ENCODE data around the gene SLC22A3. TPM values are rescaled to one million over a fixed set of nuclear protein-coding genes. Genes with fewer than 3 reads are reported as not detected.

Gene SLC22A3
- total RNA-seq, 2 experiments from 2014 or later, result not detected

GRCh38 chr6:160417146-160417545, 69.0 kb downstream of the SLC22A3 start:
- ChIA-PET CTCF (no interaction called here), POLR2A (no interaction called here)
- peaks cover 26% of the 10 kb centered on the region for H3K27me3 Mint-ChIP-seq
- DNase-seq, result no peak
- H3K4me1 Mint-ChIP-seq (ENCODE audit: low read depth), result peaks cover 2% of the 10 kb centered on the region
- H3K9me3 Mint-ChIP-seq, result no peaks in the 10 kb centered on the region
- intact Hi-C loops (cut with micrococcal nuclease), result no loop called here
- H3K36me3 Mint-ChIP-seq (ENCODE audit: low read depth), result no peaks in the 10 kb centered on the region
- H3K27ac Mint-ChIP-seq, result no peak overlapping the region
- no peak for ATAC-seq
- H3K4me3 Mint-ChIP-seq, result no peak overlapping the region
- no peak for TF ChIP-seq CTCF (IDR thresholded peaks at IDR 0.05)

GRCh38 chr6:160417550-160417949, 69.4 kb downstream of the SLC22A3 start:
- no peaks in the 10 kb centered on the region for H3K9me3 Mint-ChIP-seq
- H3K27ac Mint-ChIP-seq, result no peak overlapping the region
- no peak overlapping the region for H3K4me3 Mint-ChIP-seq
- ChIA-PET CTCF (no interaction called here), POLR2A (no interaction called here)
- ATAC-seq (no peak), DNase-seq (no peak)
- peaks cover 30% of the 10 kb centered on the region for H3K27me3 Mint-ChIP-seq
- TF ChIP-seq CTCF (IDR thresholded peaks at IDR 0.05), result no peak
- intact Hi-C loops (cut with micrococcal nuclease), result no loop called here
- no peaks in the 10 kb centered on the region for H3K36me3 Mint-ChIP-seq (ENCODE audit: low read depth)
- H3K4me1 Mint-ChIP-seq (ENCODE audit: low read depth), result peaks cover 2% of the 10 kb centered on the region

GRCh38 chr6:160418370-160418769, 70.2 kb downstream of the SLC22A3 start:
- ATAC-seq (no peak), DNase-seq (no peak)
- Mint-ChIP-seq H3K27ac (no peak overlapping the region), H3K9me3 (no peaks in the 10 kb centered on the region), H3K4me1 (ENCODE audit: low read depth) (peaks cover 2% of the 10 kb centered on the region), H3K4me3 (no peak overlapping the region), H3K27me3 (peaks cover 28% of the 10 kb centered on the region), H3K36me3 (ENCODE audit: low read depth) (no peaks in the 10 kb centered on the region)
- intact Hi-C loops (cut with micrococcal nuclease), result no loop called here
- TF ChIP-seq CTCF (IDR thresholded peaks at IDR 0.05), result no peak
- CTCF ChIA-PET, result no interaction called here
- POLR2A ChIA-PET, result no interaction called here

GRCh38 chr6:160419488-160419887, 71.3 kb downstream of the SLC22A3 start:
- ChIA-PET POLR2A (no interaction called here), CTCF (no interaction called here)
- no peak for ATAC-seq
- intact Hi-C loops (cut with micrococcal nuclease), result no loop called here
- Mint-ChIP-seq H3K27me3 (peaks cover 22% of the 10 kb centered on the region), H3K4me3 (no peak overlapping the region), H3K4me1 (ENCODE audit: low read depth) (no peaks in the 10 kb centered on the region), H3K36me3 (ENCODE audit: low read depth) (no peaks in the 10 kb centered on the region), H3K9me3 (peaks cover 1% of the 10 kb centered on the region), H3K27ac (no peak overlapping the region)
- TF ChIP-seq CTCF (IDR thresholded peaks at IDR 0.05), result no peak
- no peak for DNase-seq

GRCh38 chr6:160420253-160420968, 72.2 kb downstream of the SLC22A3 start:
- ChIA-PET CTCF (no interaction called here), POLR2A (no interaction called here)
- peaks cover 1% of the 10 kb centered on the region for H3K9me3 Mint-ChIP-seq
- intact Hi-C loops (cut with micrococcal nuclease), result no loop called here
- H3K4me3 Mint-ChIP-seq, result no peak overlapping the region
- no peaks in the 10 kb centered on the region for H3K4me1 Mint-ChIP-seq (ENCODE audit: low read depth)
- ATAC-seq (no peak), DNase-seq (no peak)
- peaks cover 27% of the 10 kb centered on the region for H3K27me3 Mint-ChIP-seq
- TF ChIP-seq CTCF (IDR thresholded peaks at IDR 0.05), result no peak
- H3K27ac Mint-ChIP-seq, result no peak overlapping the region
- no peaks in the 10 kb centered on the region for H3K36me3 Mint-ChIP-seq (ENCODE audit: low read depth)

Data from activated CD8-positive, alpha-beta T cell treated with anti-CD3 and anti-CD28 coated beads for 36 hours (primary cell).